Adrenal gland (tissue), 12 donors: ENCODE data around the gene WDR48. TPM values are rescaled to one million over a fixed set of nuclear protein-coding genes. Genes with fewer than 3 reads are reported as not detected.

Experiments
- DNase-seq, 7 donors: peaks; one replicate each; pipeline ENCODE4 v3.0.0-alpha.2; 2019 to 2020
- H3K27ac ChIP-seq, 5 donors: fragments of 200-600 bp; sonication (generic) in 4 of 5; 1 replicate in 3 of 5; 2 replicates in 2 of 5; pipeline versions ENCODE4 v1.5.1 to v1.8.0; 2016 to 2020; ENCODE audit warnings: mild to moderate bottlenecking in 1 of 5
- H3K27me3 ChIP-seq: fragments of 200-600 bp; 2 replicates; pipeline ENCODE4 v1.8.0; 2021
- H3K36me3 ChIP-seq, 2 donors: fragments of 200-600 bp; replicated peaks in 1 of 2; 1 replicate in 1 of 2; 2 replicates in 1 of 2; pipeline versions ENCODE4 v1.5.1 to v1.8.0; 2018 to 2022
- H3K4me1 ChIP-seq, 2 donors: fragments of 200-600 bp; replicated peaks in 1 of 2; 1 replicate in 1 of 2; 2 replicates in 1 of 2; pipeline versions ENCODE4 v1.5.1 to v1.8.0; 2018 to 2021
- H3K4me3 ChIP-seq, 4 donors: fragments of 200-600 bp; sonication (generic) in 3 of 4; one replicate each; pipeline ENCODE4 v1.5.1; 2016 to 2018
- H3K9me3 ChIP-seq, 3 donors: fragments of 200-600 bp; sonication (generic) in 1 of 3; replicated peaks in 1 of 3; 1 replicate in 2 of 3; 2 replicates in 1 of 3; pipeline versions ENCODE4 v1.5.1 to v1.8.0; 2016 to 2021
- CTCF ChIP-seq, 6 experiments: fragments of 450-650 bp in 4 of 6; fragments of 200-600 bp in 2 of 6; sonication (generic) in 1 of 6; IDR thresholded peaks; 1 replicate in 5 of 6; 2 replicates in 1 of 6; pipeline versions ENCODE4 v1.5.1 to v1.8.0; 2016 to 2021; ENCODE audit warnings: antibody characterized with exemption in 6 of 6, mild to moderate bottlenecking in 2 of 6, moderate library complexity in 1 of 6
- POLR2A ChIP-seq, 2 donors: fragments of 450-650 bp; IDR thresholded peaks; one replicate each; pipeline ENCODE4 v1.6.1; 2017; ENCODE audit warnings: antibody characterized with exemption in 2 of 2, mild to moderate bottlenecking in 2 of 2, moderate library complexity in 1 of 2
- WGBS, 4 donors: extraction: QIAGEN DNeasy Blood & Tissue Kit in 2 of 4; methylation state at CpG; one replicate each; pipeline versions ENCODE4 v1.1.5 to v1.1.7; 2013 to 2017; 5-methylcytosine and 5-hydroxymethylcytosine counted together
- intact Hi-C, 2 donors: fragments of 100-400 bp; cut with DNase I; formaldehyde crosslinking; loops; one replicate each; pipeline versions ENCODE4 v1.14.1 to v1.15.0; 2022 to 2023
- polyA plus RNA-seq, 3 donors: library from polyadenylated mRNA; stranded (reverse); fragments of 200-250 nt in 2 of 3; fragments of 350-450 nt in 1 of 3; fragmentation: Illumina TruSeq in 1 of 3; extraction: RNeasy Lipid Tissue Mini Kit (QIAGEN cat#74804) in 1 of 3; gene quantifications; one replicate each; pipeline ENCODE4 v1.2.3, GENCODE V29; 2013 to 2014
- total RNA-seq, 9 donors: library from RNA; depleted of rRNA in 4 of 9; stranded (reverse); fragments of >200 nt in 4 of 9; fragments of 120-200 nt in 1 of 9; fragmentation: NEBNext Ultra II Directional in 1 of 9; extraction: Animal tissue kit (Norgen Biotek cat#: 25700) in 1 of 9; gene quantifications; one replicate each; pipeline versions ENCODE4 v1.1.0 to v1.2.4, GENCODE V29; 2013 to 2023
- donor health status: healthy with polysubstance abuse.
- donor health status: Bipolar disorder and iron deficiency.
- donor health status: DM: yes; HTN: yes; CAD: no.
- donor health status: DM: no; HTN: no; CAD: no.
- donor health status: DM: no; HTN: no; CAD: no.
- donor health status: DM: yes; HTN: yes; CAD: no.

Gene WDR48
- total and polyA plus RNA-seq, 12 donors, result 15.4 to 57.1 (median 28.7) TPM

GRCh38 chr3:39103791-39104552, 52.2 kb downstream of the WDR48 start:
- H3K36me3 ChIP-seq, result peaks cover 0 to 19% of the 10 kb centered on the region in 2 donors
- no peak for TF ChIP-seq POLR2A (IDR thresholded peaks at IDR 0.05)
- TF ChIP-seq CTCF (IDR thresholded peaks at IDR 0.05), result no peak
- peak in 1 of 7 donors; percentile 49 for DNase-seq
- intact Hi-C loops, result loop anchor here in 1 of 2 donors (10.0 kb wide), 1 partner anchor 281 kb away; the partner anchor contains the start of gene SLC25A38
- no peaks in the 10 kb centered on the region for H3K27me3 ChIP-seq
- H3K27ac ChIP-seq, result peak overlapping the region in 1 of 5 donors; percentile 5
- no peaks in the 10 kb centered on the region for H3K9me3 ChIP-seq
- H3K4me3 ChIP-seq, result no peak overlapping the region
- WGBS, 4 donors, result 86 to 97% (median 91%) methylated on average over 4 to 6 of the region's 6 CpGs
- H3K4me1 ChIP-seq, result peaks cover 3 to 26% of the 10 kb centered on the region in 2 donors

- Histone ChIP-seq H3K4me1 (peaks cover 3 to 26% of the 10 kb centered on the region in 2 donors), H3K4me3 (no peak overlapping the region), H3K27me3 (no peaks in the 10 kb centered on the region), H3K9me3 (no peaks in the 10 kb centered on the region), H3K27ac (peak overlapping the region in 1 of 5 donors; percentile 33), H3K36me3 (peaks cover 0 to 8% of the 10 kb centered on the region in 2 donors)
- peak in 1 of 7 donors; percentile 57 for DNase-seq
- TF ChIP-seq CTCF (IDR thresholded peaks at IDR 0.05) (no peak), POLR2A (IDR thresholded peaks at IDR 0.05) (no peak)
- WGBS, 4 donors, result 84 to 88% (median 86%) methylated on average over 6 to 7 of the region's 7 CpGs
- intact Hi-C loops, result loop anchor here in 1 of 2 donors (10.0 kb wide), 1 partner anchor 280 kb away; the partner anchor contains the start of gene SLC25A38
These were observed 53.3 kb downstream of the WDR48 start for GRCh38 chr3:39104961-39105686.

- 80 to 87% (median 83%) methylated on average over 3 of the region's 3 CpGs for WGBS, 4 donors
- TF ChIP-seq POLR2A (IDR thresholded peaks at IDR 0.05), result no peak
- no peak for TF ChIP-seq CTCF (IDR thresholded peaks at IDR 0.05)
- Histone ChIP-seq H3K27me3 (no peaks in the 10 kb centered on the region), H3K36me3 (peaks cover 0 to 2% of the 10 kb centered on the region in 2 donors), H3K9me3 (no peaks in the 10 kb centered on the region), H3K27ac (peak overlapping the region in 1 of 5 donors; percentile 33), H3K4me3 (no peak overlapping the region), H3K4me1 (peaks cover 3 to 26% of the 10 kb centered on the region in 2 donors)
- DNase-seq, result peak in 1 of 7 donors; percentile 50
- intact Hi-C loops, result loop anchor here in 1 of 2 donors (10.0 kb wide), 1 partner anchor 279 kb away; the partner anchor contains the start of gene SLC25A38
These were observed 53.9 kb downstream of the WDR48 start for GRCh38 chr3:39105687-39106063.

- intact Hi-C loops, result loop anchor here in 1 of 2 donors (10.0 kb wide), 1 partner anchor 278 kb away; the partner anchor contains the start of gene SLC25A38
- H3K4me3 ChIP-seq, result peak overlapping the region in 3 of 4 donors; percentile 88 to 100 (median 91)
- TF ChIP-seq POLR2A (IDR thresholded peaks at IDR 0.05) (no peak), CTCF (IDR thresholded peaks at IDR 0.05) (no peak)
- 5 to 8% (median 7%) methylated on average over 16 of the region's 16 CpGs for WGBS, 4 donors
- H3K9me3 ChIP-seq, result no peaks in the 10 kb centered on the region
- peaks cover 3 to 26% of the 10 kb centered on the region in 2 donors for H3K4me1 ChIP-seq
- peak overlapping the region in 4 of 5 donors; percentile 87 to 99 (median 94) for H3K27ac ChIP-seq
- no peaks in the 10 kb centered on the region for H3K27me3 ChIP-seq
- peak in 2 of 7 donors; percentile 34 to 56 for DNase-seq
- H3K36me3 ChIP-seq, result no peaks in the 10 kb centered on the region
These were observed 54.5 kb downstream of the WDR48 start for GRCh38 chr3:39106281-39106811.
